GM23338 (cell line): ENCODE data around the gene MYOF. TPM values are rescaled to one million over a fixed set of nuclear protein-coding genes. Genes with fewer than 3 reads are reported as not detected.

Source experiments
- ATAC-seq: fragments of 200-7000 bp; cut with Tn5 transposase; 3 replicates; pipeline ENCODE4 v1.9.1; 2020
- DNase-seq: peaks from one replicate; pipeline ENCODE4 v3.0.0-alpha.2; 2015; ENCODE audit warnings: low spot score
- H2AFZ ChIP-seq: fragments of 200-600 bp; sonication (generic); 2 replicates; pipeline ENCODE4 v1.8.0; 2016; ENCODE audit warnings: antibody characterized with exemption, mild to moderate bottlenecking, moderate library complexity
- H3F3A ChIP-seq: fragments of 200-600 bp; sonication (generic); replicated peaks from 2 replicates; pipeline ENCODE4 v1.8.0; 2017; ENCODE audit warnings: antibody characterized with exemption, mixed run types, low read depth
- H3K27ac ChIP-seq: fragments of 200-600 bp; sonication (generic); 2 replicates; pipeline ENCODE4 v1.6.1; 2016; ENCODE audit warnings: low read depth
- H3K27me3 ChIP-seq: fragments of 200-600 bp; sonication (generic); 2 replicates; pipeline ENCODE4 v1.8.0; 2016; ENCODE audit warnings: mild to moderate bottlenecking, mixed run types, moderate library complexity; ENCODE audit not compliant: insufficient read depth
- H3K36me3 ChIP-seq: fragments of 200-600 bp; sonication (generic); 2 replicates; pipeline ENCODE4 v1.8.0; 2016; ENCODE audit warnings: mild to moderate bottlenecking; ENCODE audit not compliant: insufficient read depth
- H3K4me1 ChIP-seq: fragments of 200-600 bp; sonication (generic); 2 replicates; pipeline ENCODE4 v1.8.0; 2016; ENCODE audit warnings: mild to moderate bottlenecking, moderate library complexity; ENCODE audit not compliant: insufficient read depth
- H3K4me2 ChIP-seq: fragments of 200-600 bp; sonication (generic); 2 replicates; pipeline ENCODE4 v1.7.1; 2017; ENCODE audit warnings: mixed run types
- H3K4me3 ChIP-seq: fragments of 200-600 bp; sonication (generic); 2 replicates; pipeline ENCODE4 v1.6.1; 2016; ENCODE audit warnings: mixed run types
- H3K79me2 ChIP-seq: fragments of 200-600 bp; sonication (generic); replicated peaks from 2 replicates; pipeline ENCODE4 v1.8.0; 2017; ENCODE audit warnings: mild to moderate bottlenecking; ENCODE audit not compliant: insufficient read depth
- H3K9me2 ChIP-seq: fragments of 200-600 bp; sonication (generic); 2 replicates; pipeline ENCODE4 v1.8.0; 2017; ENCODE audit not compliant: insufficient read depth
- H4K20me1 ChIP-seq: fragments of 200-600 bp; sonication (generic); replicated peaks from 2 replicates; pipeline ENCODE4 v1.8.0; 2017; ENCODE audit warnings: mild to moderate bottlenecking; ENCODE audit not compliant: insufficient read depth
- H3K27ac Mint-ChIP-seq: 2 replicates; pipeline ENCODE4 v1.8.0; 2020; ENCODE audit warnings: inconsistent platforms, mild to moderate bottlenecking, moderate library complexity, mixed read lengths
- H3K27me3 Mint-ChIP-seq: 3 replicates; pipeline ENCODE4 v1.8.0; 2022; ENCODE audit warnings: low read depth, mild to moderate bottlenecking, moderate library complexity, mixed read lengths, inconsistent platforms; ENCODE audit not compliant: insufficient read depth, poor library complexity
- H3K36me3 Mint-ChIP-seq: 3 replicates; pipeline ENCODE4 v1.8.0; 2021; ENCODE audit warnings: low read depth, mild to moderate bottlenecking, inconsistent platforms, moderate library complexity, mixed read lengths
- H3K4me1 Mint-ChIP-seq: 3 replicates; pipeline ENCODE4 v1.8.0; 2020; ENCODE audit warnings: mild to moderate bottlenecking, inconsistent platforms, mixed read lengths
- H3K4me3 Mint-ChIP-seq: 3 replicates; pipeline ENCODE4 v1.8.0; 2021; ENCODE audit warnings: moderate library complexity, mild to moderate bottlenecking, inconsistent platforms, mixed read lengths
- H3K9me3 Mint-ChIP-seq: 3 replicates; pipeline ENCODE4 v1.8.0; 2020; ENCODE audit warnings: moderate library complexity, mild to moderate bottlenecking, inconsistent platforms, mixed read lengths
- NANOG ChIP-seq: IDR thresholded peaks from 2 replicates; pipeline ENCODE4 v1.6.1; 2016; ENCODE audit warnings: antibody characterized with exemption, borderline replicate concordance
- POLR2AphosphoS5 ChIP-seq: IDR thresholded peaks from 2 replicates; pipeline ENCODE4 v1.6.1; 2016; ENCODE audit warnings: antibody characterized with exemption, low read depth
- polyA plus RNA-seq: library from polyadenylated mRNA; unstranded; fragments of >200 nt; fragmentation: Nextera tagmentation; extraction: Ambion mirVana; gene quantifications from 2 replicates; pipeline ENCODE4 v1.2.1, GENCODE V29; 2016
- total RNA-seq: library from RNA; depleted of rRNA; stranded (reverse); fragments of >200 nt; shearing (Covaris generic); gene quantifications from 2 replicates; pipeline ENCODE4 v1.2.3, GENCODE V29; 2014
- TF ChIP-seq, protein P1 (sequence below): fragments of 250-450 bp; sonication (Bioruptor Pico); IDR thresholded peaks from 2 replicates; pipeline ENCODE4 v1.5.0; 2020; ENCODE audit warnings: mild to moderate bottlenecking, moderate library complexity

Gene MYOF
- total and polyA plus RNA-seq, 2 experiments from 2014 or later: 0.82 to 1.4 TPM

DNA sequence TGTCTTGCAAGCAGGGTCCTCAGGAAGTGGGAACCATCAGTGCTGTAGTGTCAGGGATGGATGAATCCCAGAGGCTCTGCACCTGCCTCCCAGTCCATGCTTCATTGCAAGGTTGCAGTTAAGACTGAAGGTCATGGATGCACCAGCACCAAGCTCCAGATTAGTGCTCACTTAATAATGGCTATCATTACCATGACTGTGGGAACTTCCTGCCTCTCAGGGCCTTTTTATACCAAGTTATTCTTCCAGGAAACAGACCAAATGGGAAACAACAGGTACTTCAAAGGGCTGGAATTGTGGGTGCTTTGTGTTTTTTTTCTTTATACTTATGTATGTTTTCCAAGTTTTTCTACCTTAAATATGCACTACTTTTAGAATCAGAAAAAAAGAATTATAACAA is 210.8 kb downstream of the MYOF start:
- no peak for ATAC-seq
- peaks cover 17% of the 10 kb centered on the region for H3K27me3 Mint-ChIP-seq

More for the DNA sequence above, 210.8 kb downstream of the MYOF start:
- Histone ChIP-seq H3K79me2 (no peaks in the 10 kb centered on the region), H3K27me3 (no peaks in the 10 kb centered on the region), H3K4me1 (peaks cover 36% of the 10 kb centered on the region), H3K4me2 (peak overlapping the region; percentile 69; the same call in 1 of the 2 replicates), H4K20me1 (no peaks in the 10 kb centered on the region), H3F3A (peaks cover 8% of the 10 kb centered on the region; the same call in 1 of the 2 replicates), H3K9me2 (peaks cover 12% of the 10 kb centered on the region), H3K36me3 (peaks cover 4% of the 10 kb centered on the region; the same call in 1 of the 2 replicates), H2AFZ (no peak overlapping the region), H3K4me3 (no peak overlapping the region), H3K27ac (peak overlapping the region; percentile 100)
- H3K36me3 Mint-ChIP-seq: peaks cover 48% of the 10 kb centered on the region
- peaks cover 39% of the 10 kb centered on the region for H3K4me1 Mint-ChIP-seq
- peak; percentile 36; the same call in 1 of the 2 replicates for TF ChIP-seq POLR2AphosphoS5
- TF ChIP-seq NANOG: peak; percentile 57; the same call in 1 of the 2 replicates
- TF ChIP-seq, protein P1, sequence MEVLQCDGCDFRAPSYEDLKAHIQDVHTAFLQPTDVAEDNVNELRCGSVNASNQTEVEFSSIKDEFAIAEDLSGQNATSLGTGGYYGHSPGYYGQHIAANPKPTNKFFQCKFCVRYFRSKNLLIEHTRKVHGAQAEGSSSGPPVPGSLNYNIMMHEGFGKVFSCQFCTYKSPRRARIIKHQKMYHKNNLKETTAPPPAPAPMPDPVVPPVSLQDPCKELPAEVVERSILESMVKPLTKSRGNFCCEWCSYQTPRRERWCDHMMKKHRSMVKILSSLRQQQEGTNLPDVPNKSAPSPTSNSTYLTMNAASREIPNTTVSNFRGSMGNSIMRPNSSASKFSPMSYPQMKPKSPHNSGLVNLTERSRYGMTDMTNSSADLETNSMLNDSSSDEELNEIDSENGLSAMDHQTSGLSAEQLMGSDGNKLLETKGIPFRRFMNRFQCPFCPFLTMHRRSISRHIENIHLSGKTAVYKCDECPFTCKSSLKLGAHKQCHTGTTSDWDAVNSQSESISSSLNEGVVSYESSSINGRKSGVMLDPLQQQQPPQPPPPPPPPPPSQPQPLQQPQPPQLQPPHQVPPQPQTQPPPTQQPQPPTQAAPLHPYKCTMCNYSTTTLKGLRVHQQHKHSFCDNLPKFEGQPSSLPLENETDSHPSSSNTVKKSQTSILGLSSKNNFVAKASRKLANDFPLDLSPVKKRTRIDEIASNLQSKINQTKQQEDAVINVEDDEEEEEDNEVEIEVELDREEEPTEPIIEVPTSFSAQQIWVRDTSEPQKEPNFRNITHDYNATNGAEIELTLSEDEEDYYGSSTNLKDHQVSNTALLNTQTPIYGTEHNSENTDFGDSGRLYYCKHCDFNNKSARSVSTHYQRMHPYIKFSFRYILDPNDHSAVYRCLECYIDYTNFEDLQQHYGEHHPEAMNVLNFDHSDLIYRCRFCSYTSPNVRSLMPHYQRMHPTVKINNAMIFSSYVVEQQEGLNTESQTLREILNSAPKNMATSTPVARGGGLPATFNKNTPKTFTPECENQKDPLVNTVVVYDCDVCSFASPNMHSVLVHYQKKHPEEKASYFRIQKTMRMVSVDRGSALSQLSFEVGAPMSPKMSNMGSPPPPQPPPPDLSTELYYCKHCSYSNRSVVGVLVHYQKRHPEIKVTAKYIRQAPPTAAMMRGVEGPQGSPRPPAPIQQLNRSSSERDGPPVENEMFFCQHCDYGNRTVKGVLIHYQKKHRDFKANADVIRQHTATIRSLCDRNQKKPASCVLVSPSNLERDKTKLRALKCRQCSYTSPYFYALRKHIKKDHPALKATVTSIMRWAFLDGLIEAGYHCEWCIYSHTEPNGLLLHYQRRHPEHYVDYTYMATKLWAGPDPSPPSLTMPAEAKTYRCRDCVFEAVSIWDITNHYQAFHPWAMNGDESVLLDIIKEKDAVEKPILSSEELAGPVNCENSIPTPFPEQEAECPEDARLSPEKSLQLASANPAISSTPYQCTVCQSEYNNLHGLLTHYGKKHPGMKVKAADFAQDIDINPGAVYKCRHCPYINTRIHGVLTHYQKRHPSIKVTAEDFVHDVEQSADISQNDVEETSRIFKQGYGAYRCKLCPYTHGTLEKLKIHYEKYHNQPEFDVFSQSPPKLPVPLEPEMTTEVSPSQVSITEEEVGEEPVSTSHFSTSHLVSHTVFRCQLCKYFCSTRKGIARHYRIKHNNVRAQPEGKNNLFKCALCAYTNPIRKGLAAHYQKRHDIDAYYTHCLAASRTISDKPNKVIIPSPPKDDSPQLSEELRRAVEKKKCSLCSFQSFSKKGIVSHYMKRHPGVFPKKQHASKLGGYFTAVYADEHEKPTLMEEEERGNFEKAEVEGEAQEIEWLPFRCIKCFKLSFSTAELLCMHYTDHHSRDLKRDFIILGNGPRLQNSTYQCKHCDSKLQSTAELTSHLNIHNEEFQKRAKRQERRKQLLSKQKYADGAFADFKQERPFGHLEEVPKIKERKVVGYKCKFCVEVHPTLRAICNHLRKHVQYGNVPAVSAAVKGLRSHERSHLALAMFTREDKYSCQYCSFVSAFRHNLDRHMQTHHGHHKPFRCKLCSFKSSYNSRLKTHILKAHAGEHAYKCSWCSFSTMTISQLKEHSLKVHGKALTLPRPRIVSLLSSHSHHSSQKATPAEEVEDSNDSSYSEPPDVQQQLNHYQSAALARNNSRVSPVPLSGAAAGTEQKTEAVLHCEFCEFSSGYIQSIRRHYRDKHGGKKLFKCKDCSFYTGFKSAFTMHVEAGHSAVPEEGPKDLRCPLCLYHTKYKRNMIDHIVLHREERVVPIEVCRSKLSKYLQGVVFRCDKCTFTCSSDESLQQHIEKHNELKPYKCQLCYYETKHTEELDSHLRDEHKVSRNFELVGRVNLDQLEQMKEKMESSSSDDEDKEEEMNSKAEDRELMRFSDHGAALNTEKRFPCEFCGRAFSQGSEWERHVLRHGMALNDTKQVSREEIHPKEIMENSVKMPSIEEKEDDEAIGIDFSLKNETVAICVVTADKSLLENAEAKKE (CRISPR knock-in tag): no peak
- peaks cover 42% of the 10 kb centered on the region for H3K9me3 Mint-ChIP-seq
- no peak overlapping the region for H3K27ac Mint-ChIP-seq
- H3K4me3 Mint-ChIP-seq: no peak overlapping the region
- no peak for DNase-seq
